ENCODE results near the gene CCDC106.

The CCDC106 gene

DNA sequence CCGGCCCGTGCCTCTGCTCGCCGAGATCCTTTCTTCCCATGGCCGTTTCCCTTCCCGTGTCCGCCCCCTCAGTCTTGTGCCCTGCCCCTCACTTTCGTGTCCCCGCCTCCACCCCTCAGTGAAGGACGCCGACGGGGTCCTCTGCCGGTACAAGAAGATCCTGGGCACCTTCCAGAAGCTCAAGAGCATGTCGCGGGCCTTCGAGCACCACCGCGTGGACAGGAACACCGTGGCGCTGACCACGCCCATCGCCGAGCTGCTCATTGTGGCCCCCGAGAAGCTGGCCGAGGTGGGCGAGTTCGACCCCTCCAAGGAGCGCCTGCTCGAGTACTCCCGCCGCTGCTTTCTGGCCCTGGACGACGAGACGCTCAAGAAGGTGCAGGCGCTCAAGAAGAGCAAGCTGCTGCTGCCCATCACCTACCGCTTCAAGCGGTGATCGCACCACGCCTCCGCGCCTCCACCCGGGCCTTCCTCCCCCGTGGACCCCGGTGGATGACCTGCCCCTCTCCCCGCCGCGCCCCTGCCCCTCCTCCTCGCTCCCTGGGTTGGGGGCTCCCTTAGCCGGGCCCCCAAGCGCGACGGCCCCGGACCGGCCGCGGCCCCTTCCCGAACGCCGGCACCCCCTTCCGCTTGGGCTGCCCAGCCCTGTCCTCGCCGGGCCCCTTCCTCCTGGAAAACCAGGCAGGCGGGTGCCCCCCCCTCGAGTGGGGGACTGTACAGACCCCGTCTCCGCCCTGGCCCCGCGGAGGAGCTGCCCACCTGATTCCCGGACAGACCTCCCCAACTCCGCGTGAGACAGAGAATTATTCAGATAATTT, 4.5 kb downstream of the CCDC106 start:
- no peak for DNase-seq

DNA sequence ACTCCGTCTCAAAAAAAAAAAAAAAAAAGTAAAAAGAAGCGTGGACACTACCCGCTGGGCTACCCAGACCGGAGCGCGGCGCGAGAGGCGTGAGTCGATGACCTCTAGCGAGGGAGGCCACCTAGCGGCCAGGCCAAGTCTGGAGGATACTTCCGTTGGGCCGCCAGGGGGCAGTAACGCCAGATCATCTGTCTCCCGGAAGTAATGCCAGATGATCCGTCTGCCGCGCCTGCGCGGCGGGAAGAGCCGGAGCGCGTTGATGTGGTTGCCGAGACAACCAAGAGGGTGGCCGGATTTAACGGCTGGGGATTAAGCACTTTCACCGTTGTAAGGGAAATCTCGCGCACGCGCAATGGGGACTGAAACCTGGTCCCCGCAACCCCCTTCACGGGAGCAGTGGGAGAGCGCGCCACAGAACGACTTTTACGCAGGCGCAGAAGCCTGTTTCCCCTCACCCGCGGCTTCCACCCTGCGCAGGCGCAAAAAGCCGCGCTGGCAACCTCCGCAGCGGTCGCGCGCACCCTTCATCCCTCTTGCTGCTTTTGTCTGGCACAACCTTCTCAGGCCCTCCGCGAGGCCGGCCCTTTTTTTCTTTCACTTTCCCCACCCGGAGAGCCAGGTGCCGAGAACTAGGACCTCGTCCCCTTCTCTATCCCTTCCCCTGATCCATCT, 5.8 kb downstream of the CCDC106 start:
- peak; percentile 99 for DNase-seq

GRCh38 chr19:55654323-55654867, 6.4 kb downstream of the CCDC106 start:
- DNase-seq = peak; percentile 100

DNA sequence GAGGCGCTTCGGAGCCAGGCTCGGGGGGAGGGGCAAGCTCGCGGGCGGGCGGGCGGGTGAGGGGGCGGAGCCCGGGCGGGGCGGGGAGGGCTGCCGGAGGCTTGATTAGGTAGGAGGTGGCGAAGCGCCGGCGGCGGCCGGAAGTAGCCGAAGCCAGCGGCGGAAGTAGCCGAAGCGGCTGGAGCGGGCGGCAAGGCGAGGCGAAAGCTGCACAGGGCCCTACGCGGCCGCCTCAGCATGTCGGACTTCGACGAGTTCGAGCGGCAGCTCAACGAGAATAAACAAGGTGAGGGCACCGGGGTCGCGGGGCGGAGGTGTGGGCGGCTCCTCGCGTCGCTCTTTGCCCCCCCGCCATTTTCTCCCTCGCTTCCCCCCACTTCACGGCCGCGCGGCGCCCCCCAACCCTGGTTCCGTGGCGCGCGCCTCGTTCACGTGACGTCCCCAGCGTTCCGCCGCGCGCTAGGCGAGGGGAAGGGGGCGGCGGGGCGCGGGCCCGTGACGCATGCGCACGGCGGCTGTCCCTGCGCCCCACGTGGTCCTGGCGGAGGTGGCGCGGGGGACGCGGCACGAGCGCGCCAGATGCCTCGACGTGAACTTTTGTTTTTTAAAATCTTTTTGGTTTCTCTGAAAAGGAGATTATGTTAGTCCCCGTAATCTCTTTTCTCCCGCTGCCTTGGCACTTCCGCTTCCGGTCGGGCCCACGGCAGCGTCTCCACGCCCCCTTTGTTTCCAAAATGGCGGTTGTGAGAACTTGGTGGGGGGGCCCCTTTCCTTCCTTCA, 7.0 kb downstream of the CCDC106 start, which contains the start of gene U2AF2:
U2AF2 (plus strand) TSS at position 168 of the 780 bp plus-strand sequence; CDS start at position 238, 70 bp downstream.
- DNase-seq = peak; percentile 96

GRCh38 chr19:55655648-55656040, 7.6 kb downstream of the CCDC106 start:
- no peak for DNase-seq

GRCh38 chr19:55656552-55656951, 8.5 kb downstream of the CCDC106 start:
- DNase-seq = no peak

GRCh38 chr19:55656988-55657747, 9.2 kb downstream of the CCDC106 start:
- DNase-seq = no peak

GRCh38 chr19:55658846-55659459, 10.9 kb downstream of the CCDC106 start:
- no peak for DNase-seq

GRCh38 chr19:55659822-55660221, 11.8 kb downstream of the CCDC106 start:
- DNase-seq = no peak

GRCh38 chr19:55660404-55660803, 12.4 kb downstream of the CCDC106 start:
- DNase-seq = no peak

GRCh38 chr19:55660991-55661390, 13.0 kb downstream of the CCDC106 start:
- DNase-seq = no peak

DNA sequence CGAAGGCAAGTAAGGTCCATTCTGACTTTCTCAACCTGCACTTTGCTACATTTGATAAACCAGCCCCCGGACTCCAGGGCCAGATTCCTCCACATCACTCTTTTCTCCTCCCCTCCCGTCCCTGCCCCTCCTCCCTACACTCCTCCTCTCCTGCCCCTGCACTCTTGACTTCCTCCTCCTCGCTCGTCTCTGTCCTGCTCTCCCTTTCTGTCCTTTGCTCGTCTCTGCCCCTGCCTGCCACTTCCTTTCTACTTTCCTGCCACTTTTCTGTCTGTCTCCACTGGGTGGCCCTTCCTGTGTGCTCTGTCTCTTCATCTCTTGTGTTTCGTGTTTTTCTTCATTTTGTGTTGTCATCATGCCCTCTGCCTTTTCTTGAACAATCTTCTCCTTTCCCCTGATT, 13.8 kb downstream of the CCDC106 start:
- no peak for DNase-seq

DNA sequence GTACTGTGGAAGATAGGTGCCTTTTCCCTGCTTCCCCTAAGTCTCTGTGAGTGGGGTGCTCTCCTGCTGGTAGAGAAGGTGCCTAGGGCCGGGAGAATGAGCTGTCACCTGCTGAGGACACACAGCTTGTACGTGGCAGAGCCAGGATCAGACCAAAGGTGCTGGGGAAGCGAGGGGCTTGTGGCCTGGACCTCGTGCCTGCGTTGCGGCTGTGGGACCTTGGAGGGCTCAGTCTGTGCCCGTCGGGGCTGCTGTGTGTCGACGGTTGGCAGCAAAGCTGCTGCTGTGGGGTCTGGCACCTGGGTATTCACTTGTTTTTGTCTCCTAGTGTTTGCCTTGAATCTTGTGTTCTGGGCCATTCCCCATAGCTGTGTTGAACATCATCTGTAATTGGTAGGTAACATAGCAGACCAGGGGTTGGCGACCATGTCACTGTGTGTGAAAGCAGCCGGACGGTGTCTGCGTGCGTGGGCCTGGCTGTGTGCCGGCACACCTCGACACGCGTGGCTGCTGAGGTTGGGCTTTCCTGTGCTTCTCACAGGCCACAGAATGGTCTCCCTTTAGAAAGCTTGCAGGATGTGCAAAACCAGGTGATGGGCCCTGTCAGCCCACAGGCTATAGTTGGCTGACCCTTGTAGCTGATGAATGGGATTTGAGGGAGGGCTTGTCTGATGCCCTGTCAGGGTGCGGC, 16.0 kb downstream of the CCDC106 start:
- no peak for DNase-seq

DNA sequence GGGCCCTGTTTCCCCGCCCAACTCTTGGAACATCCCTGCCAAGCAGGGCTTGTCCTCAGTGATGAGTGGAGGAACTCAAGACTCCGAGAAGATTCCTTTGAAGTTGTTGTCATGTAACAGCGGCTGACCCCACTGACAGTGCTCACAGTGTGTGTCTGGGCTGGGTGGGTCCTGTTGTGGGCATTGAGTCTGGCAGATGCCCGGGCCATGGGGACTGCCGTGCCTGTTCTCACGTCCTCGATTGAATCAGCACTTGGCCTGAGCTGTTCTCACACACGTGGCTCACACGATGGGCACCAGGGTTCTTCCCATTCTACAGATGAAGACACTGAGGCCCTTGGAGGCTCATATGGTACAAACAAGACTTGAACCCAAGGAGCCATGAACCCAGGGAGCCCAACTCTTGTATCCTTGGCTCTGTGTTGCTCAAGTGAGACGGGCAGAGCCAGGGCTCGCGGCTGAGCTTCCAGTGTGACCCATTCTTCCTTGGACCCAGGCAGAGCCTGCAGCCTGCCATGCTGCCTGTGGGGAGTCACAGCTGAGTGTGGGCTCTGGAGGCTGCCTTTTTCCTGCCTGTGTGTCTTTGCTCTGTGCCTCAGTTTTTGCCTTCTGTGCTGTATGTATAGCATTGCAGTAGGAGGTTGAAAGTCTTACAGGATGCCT, 18.5 kb downstream of the CCDC106 start:
- DNase-seq = no peak

- DNase-seq = no peak
Measured at GRCh38 chr19:55667006-55667381, 19.0 kb downstream of the CCDC106 start.

DNA sequence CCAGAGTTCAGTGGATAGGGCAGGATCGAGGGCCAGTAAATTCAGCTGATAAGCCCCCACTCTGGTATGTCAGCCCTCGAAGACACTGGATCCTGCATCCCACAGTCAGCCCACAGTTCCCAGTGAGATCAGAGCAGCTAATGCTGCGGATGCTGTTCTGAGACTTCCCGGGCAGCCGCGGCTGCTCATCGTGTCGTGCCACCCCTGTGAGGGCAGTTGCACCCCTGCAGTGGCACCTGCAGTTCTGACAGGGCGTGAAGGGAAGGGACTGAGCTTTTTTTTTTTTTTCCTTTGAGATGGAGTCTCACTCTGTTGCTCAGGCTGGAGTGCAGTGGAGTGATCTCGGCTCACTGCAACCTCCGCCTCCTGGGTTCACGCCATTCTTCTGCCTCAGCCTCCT, 19.5 kb downstream of the CCDC106 start:
- no peak for DNase-seq

- peak; percentile 34 for DNase-seq
Measured at GRCh38 chr19:55667958-55668357, 19.9 kb downstream of the CCDC106 start.

DNA sequence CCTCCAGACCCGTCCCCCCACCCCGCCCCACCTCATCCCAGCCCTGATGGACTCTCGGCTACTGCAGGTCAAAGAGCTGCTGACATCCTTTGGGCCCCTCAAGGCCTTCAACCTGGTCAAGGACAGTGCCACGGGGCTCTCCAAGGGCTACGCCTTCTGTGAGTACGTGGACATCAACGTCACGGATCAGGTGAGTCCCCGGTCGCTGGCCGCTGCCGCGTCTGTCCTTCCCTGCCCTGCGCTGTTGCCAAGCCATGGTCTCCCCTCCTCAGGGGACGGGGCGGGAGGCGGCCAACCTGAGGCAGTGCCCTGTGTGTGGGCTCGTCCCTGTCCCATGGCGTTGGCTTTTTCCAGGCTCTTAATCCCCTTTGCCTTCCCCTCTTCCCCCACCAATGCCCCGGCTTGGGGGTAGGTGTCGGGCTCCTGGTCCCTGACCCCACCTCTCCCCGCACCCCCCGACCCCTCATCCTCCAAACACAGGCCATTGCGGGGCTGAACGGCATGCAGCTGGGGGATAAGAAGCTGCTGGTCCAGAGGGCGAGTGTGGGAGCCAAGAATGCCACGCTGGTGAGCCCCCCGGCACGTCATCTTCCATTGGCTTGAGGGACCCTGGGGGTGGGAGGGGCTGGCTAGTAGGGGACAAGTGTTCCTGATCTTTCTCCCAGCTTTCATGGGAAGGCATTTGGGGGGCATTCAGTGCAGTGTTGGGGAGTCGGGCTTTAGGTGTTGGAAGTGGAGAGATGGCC, 20.8 kb downstream of the CCDC106 start:
- DNase-seq = no peak

DNA sequence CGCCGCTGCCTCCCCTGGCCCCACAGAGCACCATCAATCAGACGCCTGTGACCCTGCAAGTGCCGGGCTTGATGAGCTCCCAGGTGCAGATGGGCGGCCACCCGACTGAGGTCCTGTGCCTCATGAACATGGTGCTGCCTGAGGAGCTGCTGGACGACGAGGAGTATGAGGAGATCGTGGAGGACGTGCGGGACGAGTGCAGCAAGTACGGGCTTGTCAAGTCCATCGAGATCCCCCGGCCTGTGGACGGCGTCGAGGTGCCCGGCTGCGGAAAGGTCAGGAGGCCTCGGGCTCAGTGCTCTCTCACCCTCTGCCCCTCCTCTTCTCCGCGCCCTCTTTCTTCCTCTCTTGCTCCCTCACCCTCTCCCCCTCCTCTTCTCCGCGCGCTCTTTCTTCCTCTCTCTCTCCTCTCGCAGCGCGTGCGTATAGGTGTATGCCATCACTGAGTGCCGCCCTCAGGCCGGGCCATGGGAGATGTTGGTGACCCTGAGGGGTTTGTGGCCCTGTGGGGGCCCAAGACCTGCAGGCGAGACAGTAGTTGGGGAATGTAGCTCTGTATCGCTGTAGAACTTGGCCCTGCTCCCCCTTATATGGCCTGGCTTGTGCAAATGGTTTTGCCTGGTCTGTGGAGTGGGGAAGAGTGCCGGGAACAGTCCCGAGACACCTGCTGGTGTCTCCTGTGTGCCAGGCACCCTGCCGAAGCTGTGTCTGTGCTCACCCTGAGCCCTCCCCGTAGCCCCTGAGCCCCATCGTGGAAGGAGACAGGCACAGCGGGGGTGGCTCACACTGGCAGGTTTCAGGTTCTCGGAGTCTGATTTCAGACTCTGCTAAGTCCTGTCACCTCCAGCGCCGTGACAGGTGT, 21.6 kb downstream of the CCDC106 start:
- no peak for DNase-seq

All from DMS53 (cell line).